HG02763 (cell line): ENCODE measurements around the gene SPAG16.
"Not testable (repeated sequence)": the region's sequence is repeated elsewhere in the genome, so short reads cannot be mapped to it uniquely, and the experiment has no call there.

ENCODE experiments used
- ATAC-seq: cut with Tn5 transposase; IDR thresholded peaks from one replicate; pipeline ENCODE4 v1.9.1; 2021; ENCODE audit warnings: mild to moderate bottlenecking, moderate library complexity; ENCODE audit not compliant: unreplicated experiment

SPAG16 gene

DNA sequence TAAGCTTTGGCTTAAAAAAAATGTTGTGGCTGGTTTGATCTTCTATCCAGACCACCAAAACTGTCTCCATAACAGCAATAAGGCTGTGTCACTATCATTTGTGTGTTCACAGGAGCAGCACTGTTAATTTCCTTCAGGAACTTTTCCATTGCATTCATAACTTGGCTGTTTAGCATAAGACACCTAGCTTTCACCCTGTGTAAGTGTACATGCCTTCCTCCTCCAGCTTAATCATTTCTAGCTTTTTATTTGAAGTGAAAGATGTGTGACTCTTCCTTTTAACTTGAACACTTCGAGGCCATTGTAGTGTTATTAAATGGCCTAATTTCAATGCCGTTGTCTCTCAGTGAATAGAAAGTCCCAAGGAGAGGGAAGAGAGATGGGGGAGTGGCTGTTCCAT is 773.7 kb downstream of the SPAG16 start:
- no peak for ATAC-seq

DNA sequence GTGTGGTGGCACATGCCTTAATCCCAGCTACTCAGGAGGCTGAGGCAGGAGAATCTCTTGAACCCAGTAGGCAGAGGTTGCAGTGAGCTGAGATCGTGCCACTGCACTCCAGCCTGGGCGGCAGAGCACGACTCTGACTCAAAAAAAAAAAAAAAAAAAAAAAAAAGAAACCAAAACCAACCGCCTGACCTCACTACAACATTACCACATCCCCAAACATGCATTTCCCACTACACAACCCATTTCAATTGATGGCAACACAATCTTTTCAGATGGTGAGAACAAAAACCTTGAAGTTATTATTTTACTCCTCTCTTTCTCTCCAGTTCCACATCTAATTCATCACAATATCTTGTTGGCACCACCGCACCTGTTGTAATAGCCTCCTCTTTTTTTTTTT is 778.0 kb downstream of the SPAG16 start:
- not testable (repeated sequence) for ATAC-seq

DNA sequence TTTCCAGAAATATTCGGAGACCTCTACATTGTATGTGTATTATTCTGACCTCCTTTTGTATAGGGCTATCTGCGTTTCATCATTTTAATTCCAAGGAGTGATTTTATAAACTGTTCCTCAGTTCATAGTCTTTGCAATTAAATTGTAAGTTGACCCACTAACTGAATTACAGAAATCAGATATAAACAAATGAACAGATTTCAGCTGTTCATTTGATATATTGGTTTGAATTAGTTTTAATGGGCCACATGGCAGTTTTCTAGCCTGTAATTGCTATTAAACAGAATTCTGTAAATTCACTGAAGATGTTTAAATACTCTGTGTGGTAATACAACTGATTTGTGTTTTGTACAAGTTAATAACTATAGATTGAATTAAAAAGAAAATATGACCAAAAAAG is 780.2 kb downstream of the SPAG16 start:
- ATAC-seq: no peak

DNA sequence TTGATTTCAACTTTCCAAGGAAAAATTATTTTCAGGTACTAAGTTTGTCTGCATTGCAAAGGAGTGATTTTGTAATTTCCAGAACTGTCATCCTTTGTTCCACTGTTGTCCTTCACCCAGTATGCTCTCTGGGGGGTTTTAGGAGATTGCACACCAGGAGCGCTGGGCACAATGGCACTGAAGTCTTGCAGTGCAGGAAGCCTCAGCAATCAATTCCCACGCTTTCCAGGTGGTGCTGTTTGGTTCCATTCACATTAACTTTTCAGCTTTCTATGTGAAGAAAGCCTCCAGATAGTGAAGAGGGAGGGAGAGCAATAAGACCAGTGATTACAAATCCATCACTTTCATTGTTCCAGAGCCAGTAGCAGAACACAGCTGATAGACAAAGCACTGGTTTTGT is 782.6 kb downstream of the SPAG16 start:
- ATAC-seq: no peak

DNA sequence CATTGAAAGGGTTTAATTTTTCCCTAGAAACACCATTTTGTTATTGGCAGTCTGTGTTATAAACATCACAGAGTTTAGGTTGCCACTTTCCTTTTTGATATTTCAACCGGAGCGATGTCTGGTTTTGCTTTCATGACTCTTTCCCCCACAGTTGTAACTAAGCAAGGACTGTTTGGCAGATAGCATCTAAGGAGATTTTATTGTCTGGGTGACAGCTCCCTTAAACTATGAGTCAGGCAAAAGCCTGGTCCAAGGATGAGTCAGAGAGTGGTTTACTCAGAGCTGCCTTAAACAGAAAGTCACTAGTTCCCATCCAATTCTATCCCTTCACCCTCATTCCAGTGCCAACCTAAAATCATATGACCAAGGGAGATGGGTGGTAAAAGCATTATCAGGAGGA is 785.0 kb downstream of the SPAG16 start:
- ATAC-seq: peak; percentile 74

DNA sequence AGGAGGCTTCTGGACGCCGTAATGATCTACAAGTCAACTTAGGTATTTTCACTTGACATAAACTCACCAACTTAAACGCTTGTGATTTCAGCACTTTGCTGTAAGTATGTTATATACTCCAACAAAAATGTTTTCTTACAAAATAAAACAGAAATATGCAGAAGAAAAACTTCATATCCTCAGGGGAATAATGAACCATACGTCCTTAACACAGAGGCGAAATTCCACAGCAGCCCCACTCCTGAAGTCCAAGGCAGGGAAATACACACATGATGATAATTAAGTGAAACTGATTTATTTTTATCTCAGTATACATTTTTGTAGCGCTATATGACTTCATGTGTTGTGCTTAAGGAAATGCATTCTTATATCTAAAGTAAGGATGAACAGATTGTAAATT is 791.2 kb downstream of the SPAG16 start:
- no peak for ATAC-seq

DNA sequence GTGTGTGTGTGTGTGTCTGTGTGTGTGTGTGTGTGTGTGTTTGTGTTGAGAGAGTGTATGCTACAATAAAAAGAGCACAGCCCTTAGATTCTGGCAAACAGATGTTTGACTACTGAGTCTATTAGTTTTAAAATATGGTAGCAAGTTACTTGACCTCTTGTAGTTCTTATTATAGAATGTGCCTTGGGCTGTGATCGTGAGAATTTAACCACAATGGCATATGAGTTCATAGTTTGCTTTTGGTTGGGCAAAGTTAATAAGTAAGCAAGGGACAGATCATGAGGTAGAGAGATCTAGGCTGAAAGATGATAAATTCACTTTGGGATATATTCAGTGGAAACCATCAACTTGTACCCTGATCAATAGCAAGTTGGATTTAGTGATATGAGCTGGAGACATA is 792.3 kb downstream of the SPAG16 start:
- ATAC-seq: peak; percentile 48

DNA sequence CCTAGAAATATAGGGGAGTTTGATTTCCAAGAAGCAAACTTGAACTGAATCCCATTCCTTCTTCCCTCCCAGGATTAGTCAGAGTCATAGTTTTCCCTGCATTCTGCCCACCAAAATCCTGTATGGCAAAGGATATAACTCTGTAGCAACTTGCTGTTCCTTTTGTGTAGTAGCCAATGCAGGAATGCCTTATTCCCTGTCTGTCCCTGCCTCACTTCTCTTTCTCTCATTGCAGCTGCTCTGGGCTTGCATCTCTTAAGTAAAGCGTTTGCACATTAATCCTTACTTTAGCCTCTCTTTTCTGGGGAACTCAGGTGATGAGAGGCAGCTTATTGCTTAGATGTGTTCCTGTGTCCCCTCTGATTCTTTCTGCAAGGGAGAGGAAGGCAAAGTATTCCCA is 793.5 kb downstream of the SPAG16 start:
- ATAC-seq: no peak

DNA sequence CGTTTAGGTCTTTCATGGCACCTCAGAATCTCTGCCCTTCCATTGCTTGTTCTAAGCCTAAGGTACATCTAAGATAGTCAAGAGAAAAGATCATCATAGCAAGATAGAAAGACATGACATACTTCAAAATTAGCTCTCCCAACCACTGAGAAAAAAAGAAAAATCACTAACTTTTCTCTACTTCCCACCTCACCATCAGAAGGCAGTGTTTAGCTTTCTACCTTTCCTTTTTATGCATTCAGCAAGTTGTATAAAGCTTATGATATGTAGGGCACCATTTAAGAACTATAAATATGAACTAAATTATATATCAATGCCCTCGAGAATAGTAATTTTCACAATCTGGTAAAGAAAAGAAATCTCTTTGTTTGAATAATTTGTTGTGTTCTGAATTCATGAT is 794.8 kb downstream of the SPAG16 start:
- no peak for ATAC-seq

DNA sequence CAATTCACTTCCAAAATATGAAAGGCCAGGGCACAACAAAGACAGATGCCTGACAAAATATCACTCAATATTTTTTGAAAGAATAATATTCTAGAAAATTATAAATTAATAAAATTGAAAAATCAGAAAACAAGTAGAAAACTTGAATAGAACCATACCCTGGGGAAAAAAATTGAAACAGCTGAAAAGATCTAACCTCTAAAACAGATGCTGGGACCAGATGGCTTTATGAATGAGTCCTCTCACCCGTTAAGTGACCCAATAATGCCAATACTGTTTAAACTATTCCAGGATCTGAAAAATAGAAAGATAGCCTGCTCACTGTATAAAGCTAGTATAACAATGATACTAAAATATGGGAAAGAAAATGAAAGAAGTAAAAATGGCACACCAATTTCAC is 804.3 kb downstream of the SPAG16 start:
- no peak for ATAC-seq

DNA sequence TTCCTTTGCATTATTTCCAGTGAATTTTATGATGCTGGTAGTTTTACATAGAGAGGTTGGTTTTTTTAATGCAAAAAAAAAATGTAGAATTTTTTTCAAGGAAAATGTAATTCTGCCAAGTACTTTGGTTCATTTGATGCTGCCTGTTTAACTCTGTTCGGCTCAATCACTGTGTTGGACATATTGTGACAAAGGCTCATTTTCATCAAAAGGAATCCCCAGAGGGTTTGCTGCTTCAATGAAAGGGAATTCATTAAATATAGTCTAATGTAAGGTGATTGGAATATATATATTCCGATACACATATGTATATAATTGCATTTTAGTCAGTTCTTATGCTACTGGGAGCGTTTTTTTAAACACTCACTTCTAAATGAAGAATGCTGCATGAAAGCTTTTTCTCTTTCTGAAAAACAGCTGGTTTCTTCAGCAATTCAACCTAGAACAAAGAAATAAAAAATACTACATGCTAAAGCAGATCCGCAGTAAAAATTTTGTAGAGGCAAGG is 812.0 kb downstream of the SPAG16 start:
- ATAC-seq: no peak

DNA sequence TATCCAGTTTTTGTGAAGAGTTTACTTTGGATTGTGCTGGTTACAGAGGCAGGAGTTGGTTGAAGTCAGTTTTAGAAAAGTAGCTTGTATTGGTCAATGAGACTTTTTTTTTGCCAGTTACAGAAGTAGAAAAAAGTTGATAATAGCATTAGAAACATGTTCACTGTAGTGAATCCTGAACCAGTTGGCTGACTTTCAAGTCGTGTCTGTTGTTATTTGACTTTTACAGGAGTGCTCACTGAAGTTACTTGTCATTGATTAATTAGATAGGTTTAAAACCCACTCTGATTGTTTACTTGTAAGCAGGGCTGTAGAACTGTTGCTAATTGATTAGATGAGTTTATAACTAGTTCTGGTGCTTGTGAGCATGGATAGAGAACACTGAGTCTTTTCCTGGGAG is 814.5 kb downstream of the SPAG16 start:
- no peak for ATAC-seq

DNA sequence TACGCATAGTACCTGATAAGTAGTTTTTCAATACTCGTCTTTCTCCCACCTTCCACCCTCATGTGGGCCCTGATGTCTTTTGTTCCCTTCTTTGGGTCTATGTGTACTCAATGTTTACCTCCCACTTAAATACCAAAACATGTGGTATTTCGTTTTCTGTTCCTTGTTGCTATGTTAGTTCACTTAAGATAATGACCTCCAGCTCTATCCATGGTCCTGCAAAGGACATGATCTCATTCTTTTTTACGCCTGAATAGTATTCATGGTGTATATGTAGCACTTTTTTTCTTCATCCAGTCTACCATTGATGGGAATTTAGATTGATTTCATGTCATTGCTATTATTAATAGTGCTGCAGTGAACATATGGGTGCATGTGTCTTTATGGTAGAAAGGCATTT is 816.2 kb downstream of the SPAG16 start:
- no peak for ATAC-seq

DNA sequence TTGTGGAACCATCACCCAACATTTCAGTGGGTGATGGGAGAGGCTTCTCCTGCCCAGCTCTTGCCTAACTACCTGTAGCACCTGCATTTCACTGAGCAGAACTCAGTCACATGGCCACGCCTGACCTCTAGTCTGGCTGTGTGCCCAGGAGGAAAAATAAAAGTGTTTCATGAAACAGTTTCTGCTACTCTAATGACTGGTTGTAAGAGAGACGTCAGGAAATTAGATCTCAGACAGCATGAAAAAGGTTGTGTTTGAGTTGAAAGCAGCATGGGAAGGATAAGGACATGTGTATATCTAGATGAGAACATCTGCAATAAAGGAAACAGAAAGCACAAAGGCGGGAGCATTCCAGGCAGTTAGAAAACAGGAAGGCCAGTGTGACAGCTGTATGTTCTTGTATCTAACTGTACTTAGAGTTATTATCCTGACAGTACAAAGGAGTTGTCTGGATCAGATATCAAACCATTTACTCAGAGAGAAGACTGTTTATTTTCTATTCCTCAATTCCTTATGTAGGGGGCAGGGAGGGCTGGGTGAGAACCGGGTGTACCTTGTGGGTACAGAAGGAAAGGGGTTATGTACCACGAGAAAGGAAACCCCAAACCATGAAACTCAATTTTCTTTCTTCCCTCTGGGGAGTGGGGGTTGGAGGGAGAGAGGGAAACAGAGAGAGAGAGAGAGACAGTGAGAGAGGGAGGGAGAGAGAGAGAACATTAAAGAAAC is 819.2 kb downstream of the SPAG16 start:
- ATAC-seq: no peak

DNA sequence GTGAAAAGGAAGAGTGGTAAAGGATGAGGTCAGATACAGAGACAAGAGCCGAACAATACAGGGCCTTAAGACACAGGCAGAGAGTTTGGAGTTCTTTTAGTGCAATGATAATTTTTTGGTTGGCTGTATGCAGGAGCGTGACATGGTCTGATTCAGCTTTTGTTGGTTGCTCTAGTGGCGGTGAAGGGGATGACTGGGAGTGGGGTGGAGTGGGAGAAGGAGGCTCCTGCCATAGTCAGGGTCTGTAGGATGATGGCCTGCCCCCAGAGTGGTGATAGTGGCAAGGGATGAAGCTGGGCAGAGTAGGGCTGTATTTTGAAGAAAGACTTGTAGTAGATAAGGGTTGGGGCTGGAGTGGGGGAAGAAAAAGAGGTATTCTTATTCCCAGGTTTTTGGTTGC is 820.0 kb downstream of the SPAG16 start:
- ATAC-seq: no peak

DNA sequence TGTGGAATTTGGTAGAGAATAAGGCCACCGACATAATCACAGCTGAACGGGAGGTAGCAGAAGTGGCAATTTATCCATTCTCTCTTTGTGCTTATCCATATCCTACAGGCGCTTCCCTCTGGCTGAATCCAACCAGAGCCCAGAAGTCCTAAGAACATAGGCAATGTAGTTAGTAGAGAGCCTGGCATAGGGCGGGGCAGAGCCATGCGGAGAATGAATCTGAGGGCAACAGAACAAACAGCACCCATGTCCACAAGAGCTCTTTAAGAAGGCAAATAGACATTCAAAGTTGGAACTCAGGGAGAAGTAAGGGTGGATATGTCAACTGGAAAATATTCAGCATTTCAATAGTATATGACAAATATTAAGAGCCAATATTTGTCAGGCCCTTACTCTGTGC is 820.7 kb downstream of the SPAG16 start:
- no peak for ATAC-seq

DNA sequence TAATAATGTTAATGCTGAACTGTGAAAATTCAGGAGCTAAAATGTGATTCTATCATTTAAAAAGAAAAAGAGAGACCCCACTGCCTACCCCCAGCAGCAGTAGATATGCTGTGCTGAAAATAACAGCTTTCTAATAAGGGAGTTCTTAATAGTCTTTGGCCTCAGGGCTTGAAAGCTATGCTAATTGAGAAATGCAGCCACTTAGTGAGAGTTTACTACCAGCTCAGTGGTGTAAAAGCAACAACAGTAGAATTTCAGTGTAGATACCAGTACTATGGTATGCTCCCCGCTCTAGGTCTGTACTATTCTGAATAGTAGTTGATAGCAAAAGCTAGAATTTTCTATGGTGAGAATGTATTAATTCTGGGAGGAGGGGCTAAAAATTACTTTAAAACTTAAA is 823.5 kb downstream of the SPAG16 start:
- no peak for ATAC-seq

DNA sequence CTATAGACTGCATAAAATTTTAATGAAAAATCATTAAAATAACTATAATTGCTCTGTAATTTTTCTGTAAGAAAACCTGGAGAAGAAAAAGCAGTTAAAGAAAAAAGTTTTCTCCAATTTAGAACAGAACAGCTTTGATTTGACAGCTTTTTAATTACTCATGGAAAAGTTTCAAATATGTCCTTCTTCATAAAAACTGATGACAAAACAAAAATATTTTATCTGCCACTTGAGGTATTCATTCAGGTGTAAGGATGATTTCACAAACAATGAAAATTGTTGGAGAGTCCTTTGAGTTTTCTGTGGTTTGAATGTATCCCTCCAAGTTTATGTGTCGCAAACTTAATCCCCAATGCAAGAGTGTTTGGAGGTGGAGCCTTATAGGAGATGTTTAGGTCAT is 824.3 kb downstream of the SPAG16 start:
- no peak for ATAC-seq

DNA sequence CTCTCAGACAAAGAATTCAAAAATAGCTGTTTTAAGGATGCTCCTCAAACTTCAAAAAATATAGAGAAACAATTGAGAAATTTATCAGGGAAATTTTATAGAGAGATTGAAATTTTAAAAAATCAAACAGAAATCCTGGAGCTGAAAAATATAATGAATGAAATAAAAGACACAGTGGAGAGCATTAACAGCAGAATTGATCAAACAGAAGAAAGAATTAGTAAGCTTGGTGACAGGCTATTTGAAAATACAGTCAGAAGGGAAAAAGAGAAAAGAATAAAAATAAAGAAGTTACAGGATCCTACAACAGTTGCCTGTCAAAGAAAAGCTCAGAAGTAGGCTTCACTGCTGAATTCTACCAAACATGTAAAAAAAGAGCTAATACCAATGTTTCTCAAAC is 832.8 kb downstream of the SPAG16 start:
- ATAC-seq: no peak

DNA sequence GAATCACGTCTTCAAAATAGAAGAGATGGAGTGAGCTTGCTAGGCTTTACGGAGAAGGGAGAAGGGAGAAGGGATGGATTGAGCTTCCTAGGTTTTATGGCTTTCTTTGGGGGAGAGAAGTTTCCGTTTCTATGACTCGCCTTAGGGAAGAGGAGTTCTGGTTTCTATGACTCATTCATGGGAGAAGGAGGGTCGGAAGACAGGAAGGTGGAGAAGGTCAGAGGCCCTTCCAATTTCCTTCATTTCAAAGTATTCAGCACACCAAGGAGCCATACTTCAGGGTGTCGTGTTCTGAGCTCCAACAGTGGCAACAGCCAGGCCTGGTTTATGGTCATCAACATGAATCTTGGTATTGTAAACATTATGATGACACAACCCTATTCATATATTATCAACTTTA is 841.9 kb downstream of the SPAG16 start:
- no peak for ATAC-seq

DNA sequence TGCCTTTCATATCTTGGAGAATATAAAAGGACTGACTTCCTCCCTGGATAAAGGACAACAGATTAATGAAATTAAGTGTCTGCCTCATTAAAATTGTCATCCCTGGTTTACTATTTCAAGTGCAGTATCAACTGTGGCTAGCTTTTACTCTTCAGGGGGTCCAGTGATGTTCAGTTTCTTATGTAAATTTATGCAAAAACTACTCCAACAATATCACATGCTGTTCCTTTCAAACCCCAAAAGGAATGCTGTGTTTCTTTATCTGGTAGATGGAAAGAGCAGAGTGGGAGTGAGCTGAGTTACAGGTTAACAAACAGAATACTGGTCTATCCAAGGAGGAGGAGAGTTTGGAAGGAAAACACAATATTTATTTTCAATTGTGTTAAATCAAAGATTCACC is 842.9 kb downstream of the SPAG16 start:
- ATAC-seq: no peak

DNA sequence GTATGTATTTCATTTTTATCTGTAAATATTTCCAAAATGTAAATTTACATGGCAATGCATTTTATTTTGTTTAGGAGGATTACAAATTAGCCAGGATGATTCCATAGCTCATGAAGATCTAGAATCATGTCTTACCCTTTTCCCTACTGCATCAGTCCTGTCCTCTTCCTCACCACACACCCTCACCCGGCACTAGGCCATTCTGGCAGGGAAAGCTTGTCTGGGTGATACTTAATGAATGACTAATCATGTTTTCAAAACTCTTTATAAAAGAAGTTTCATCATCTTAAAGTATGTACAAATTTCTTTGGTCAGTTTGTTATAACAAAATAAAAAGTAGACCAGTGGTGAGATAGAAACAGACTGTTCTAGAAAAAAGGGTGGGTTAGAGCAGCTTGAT is 843.3 kb downstream of the SPAG16 start:
- no peak for ATAC-seq

DNA sequence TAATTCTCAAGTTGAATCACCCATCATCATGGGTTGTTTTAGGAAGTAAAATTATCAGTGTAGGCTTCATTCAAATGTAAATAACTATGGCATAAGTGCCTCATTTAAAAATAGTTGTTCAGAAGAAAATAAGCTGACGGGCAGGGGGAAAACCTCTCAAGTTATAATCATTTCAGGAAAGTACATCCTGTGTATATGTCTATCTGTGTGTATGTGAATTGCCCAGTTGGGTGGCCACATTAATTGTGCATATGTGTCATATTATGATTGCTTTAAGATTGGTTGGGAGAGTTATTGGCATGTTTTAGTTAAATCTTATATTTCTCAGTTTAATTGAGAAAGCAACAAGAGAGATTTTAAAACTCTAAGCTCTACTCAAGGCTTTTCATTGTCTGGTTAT is 843.8 kb downstream of the SPAG16 start:
- ATAC-seq: no peak
